HepG2 (cell line): ENCODE measurements around the gene P3H3. TPM values are rescaled to one million over a fixed set of nuclear protein-coding genes. Genes with fewer than 3 reads are reported as not detected.

Source experiments
- ATF1 ChIP-seq: IDR thresholded peaks from 2 replicates; pipeline ENCODE4 v1.6.1; 2016; ENCODE audit warnings: mild to moderate bottlenecking, control low read depth
- DNMT3B ChIP-seq: conservative IDR thresholded peaks from 2 replicates; pipeline ENCODE4 v1.6.1; 2016; ENCODE audit warnings: missing biosample characterization, control low read depth
- DR1 ChIP-seq: sonication (generic); formaldehyde crosslinking; IDR thresholded peaks from 2 replicates; pipeline ENCODE4 v1.8.0; 2021; ENCODE audit warnings: mild to moderate bottlenecking, missing genetic modification reagents, inconsistent platforms
- GTF2F1 ChIP-seq: fragments of 150-350 bp; IDR thresholded peaks from 2 replicates; pipeline ENCODE4 v1.6.1; 2014; ENCODE audit warnings: low read length
- HDAC2 ChIP-seq: sonication (generic); formaldehyde crosslinking; IDR thresholded peaks from 2 replicates; pipeline ENCODE4 v1.4.0; 2020; ENCODE audit warnings: missing genetic modification reagents
- ISL2 ChIP-seq: sonication (generic); formaldehyde crosslinking; IDR thresholded peaks from 2 replicates; pipeline ENCODE4 v1.5.0; 2020; ENCODE audit warnings: missing genetic modification reagents
- PBX2 ChIP-seq: IDR thresholded peaks from 2 replicates; pipeline ENCODE4 v1.6.1; 2016; ENCODE audit warnings: control low read depth
- RCOR2 ChIP-seq: IDR thresholded peaks from 2 replicates; pipeline ENCODE4 v1.6.1; 2016; ENCODE audit warnings: missing biosample characterization, missing genetic modification reagents
- STAG1 ChIP-seq: sonication (generic); formaldehyde crosslinking; IDR thresholded peaks from 2 replicates; pipeline ENCODE4 v1.4.0; 2020; ENCODE audit warnings: missing genetic modification reagents
- ZNF33A ChIP-seq: sonication (generic); formaldehyde crosslinking; IDR thresholded peaks from 2 replicates; pipeline ENCODE4 v1.5.1; 2020; ENCODE audit warnings: missing genetic modification reagents, mild to moderate bottlenecking, moderate library complexity, borderline replicate concordance
- ZNF431 ChIP-seq: sonication (generic); formaldehyde crosslinking; IDR thresholded peaks from 2 replicates; pipeline ENCODE4 v1.9.0; 2022; ENCODE audit warnings: missing genetic modification reagents, low read depth, mild to moderate bottlenecking, borderline replicate concordance
- polyA plus RNA-seq, 8 experiments: library from polyadenylated mRNA; depleted of rRNA in 3 of 8; stranded (reverse) in 7 of 8; unstranded in 1 of 8; fragments of >200 nt; fragmentation: Illumina TruSeq in 4 of 8; extraction: Trizol in 4 of 8; gene quantifications; 2 replicates each; pipeline versions ENCODE4 v1.2.1 to v1.2.3, GENCODE V29; 2011 to 2016; ENCODE audit warnings: low read depth in 4 of 8, missing spikeins in 1 of 8, mixed read lengths in 1 of 8; ENCODE audit not compliant: insufficient read depth in 1 of 8
- total RNA-seq, 5 experiments: library from RNA; depleted of rRNA; stranded (reverse); fragments of >200 nt; fragmentation: Illumina TruSeq; extraction: Trizol; gene quantifications; 2 replicates each; pipeline ENCODE4 v1.2.3, GENCODE V29; 2016; ENCODE audit warnings: low read depth in 1 of 5
- TF ChIP-seq, protein P1 (sequence below): sonication (generic); formaldehyde crosslinking; IDR thresholded peaks from 2 replicates; pipeline ENCODE4 v1.4.0; 2020; ENCODE audit warnings: missing genetic modification reagents
- TF ChIP-seq, protein P2 (sequence below): sonication (generic); formaldehyde crosslinking; IDR thresholded peaks from 2 replicates; pipeline ENCODE4 v1.4.0; 2020; ENCODE audit warnings: low read depth, missing genetic modification reagents
- TF ChIP-seq, protein P3 (sequence below): sonication (generic); formaldehyde crosslinking; IDR thresholded peaks from 2 replicates; pipeline ENCODE4 v1.4.0; 2020; ENCODE audit warnings: missing genetic modification reagents

Gene P3H3
- total and polyA plus RNA-seq, 2 of the 13 experiments (the other 11 are each of a cell fraction or from before 2014, with no cell fraction given): 20.1 to 20.5 TPM

DNA sequence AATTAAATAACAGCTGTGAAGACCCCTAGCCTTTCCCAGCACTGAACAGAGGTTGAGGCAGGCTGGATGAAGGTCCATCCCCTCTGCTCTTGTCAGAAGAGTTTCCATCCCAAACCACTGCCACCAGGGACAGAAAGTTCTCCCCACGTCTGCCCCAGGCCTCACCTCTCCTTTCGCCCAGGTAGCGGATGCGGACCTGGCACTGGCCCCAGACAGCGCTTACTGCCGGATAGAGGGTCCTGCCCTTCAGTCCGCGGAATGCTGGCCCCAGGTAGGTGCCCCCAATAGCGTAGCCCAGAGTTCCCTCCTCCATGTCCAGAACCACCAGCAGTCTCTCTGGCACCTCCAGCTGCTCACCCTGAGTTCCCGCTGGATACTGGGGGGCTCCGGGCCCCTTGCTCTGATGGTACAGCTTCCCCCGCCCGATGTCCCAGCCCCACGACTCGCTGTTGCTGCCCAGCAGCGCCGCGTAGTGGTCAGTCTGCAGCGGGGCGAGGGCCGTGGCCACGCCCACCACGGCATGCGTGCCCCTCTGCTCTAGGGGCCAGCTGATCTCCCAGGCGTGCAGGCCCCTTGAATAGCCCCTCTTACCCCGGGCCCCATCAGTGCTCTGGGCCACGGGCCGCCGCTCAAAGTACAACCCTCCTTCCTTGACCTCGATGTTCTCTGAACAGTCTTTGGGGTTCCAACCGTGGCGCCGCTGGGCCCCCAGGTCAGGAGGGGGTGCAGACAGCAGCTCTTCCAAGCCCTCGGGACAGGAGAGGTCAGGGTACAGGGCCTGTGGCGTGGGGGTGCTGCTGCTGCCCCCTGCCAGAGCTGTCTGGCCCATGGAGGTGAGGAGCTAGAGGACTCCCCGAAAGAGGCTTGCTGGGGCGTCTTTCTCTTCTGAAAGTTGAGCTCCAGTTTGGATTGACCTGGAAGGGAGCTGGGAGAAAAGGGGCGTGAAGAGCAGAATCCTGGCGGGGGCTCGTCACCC, 44.2 kb downstream of the P3H3 start (continued):
- TF ChIP-seq, protein P1, sequence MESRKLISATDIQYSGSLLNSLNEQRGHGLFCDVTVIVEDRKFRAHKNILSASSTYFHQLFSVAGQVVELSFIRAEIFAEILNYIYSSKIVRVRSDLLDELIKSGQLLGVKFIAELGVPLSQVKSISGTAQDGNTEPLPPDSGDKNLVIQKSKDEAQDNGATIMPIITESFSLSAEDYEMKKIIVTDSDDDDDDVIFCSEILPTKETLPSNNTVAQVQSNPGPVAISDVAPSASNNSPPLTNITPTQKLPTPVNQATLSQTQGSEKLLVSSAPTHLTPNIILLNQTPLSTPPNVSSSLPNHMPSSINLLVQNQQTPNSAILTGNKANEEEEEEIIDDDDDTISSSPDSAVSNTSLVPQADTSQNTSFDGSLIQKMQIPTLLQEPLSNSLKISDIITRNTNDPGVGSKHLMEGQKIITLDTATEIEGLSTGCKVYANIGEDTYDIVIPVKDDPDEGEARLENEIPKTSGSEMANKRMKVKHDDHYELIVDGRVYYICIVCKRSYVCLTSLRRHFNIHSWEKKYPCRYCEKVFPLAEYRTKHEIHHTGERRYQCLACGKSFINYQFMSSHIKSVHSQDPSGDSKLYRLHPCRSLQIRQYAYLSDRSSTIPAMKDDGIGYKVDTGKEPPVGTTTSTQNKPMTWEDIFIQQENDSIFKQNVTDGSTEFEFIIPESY: no peak; the same call in 1 of the 2 replicates
- TF ChIP-seq ZNF33A (CRISPR knock-in tag) (no peak), ZNF431 (CRISPR knock-in tag) (no peak), HDAC2 (peak; percentile 83), RCOR2 (no peak), PBX2 (no peak), STAG1 (CRISPR knock-in tag) (peak; percentile 70), DNMT3B (CRISPR knock-in tag) (no peak), DR1 (no peak; the same call in none of the 2 replicates), ATF1 (no peak), GTF2F1 (no peak), ISL2 (CRISPR knock-in tag) (peak; percentile 20; the same call in 1 of the 2 replicates)
- TF ChIP-seq, protein P2, sequence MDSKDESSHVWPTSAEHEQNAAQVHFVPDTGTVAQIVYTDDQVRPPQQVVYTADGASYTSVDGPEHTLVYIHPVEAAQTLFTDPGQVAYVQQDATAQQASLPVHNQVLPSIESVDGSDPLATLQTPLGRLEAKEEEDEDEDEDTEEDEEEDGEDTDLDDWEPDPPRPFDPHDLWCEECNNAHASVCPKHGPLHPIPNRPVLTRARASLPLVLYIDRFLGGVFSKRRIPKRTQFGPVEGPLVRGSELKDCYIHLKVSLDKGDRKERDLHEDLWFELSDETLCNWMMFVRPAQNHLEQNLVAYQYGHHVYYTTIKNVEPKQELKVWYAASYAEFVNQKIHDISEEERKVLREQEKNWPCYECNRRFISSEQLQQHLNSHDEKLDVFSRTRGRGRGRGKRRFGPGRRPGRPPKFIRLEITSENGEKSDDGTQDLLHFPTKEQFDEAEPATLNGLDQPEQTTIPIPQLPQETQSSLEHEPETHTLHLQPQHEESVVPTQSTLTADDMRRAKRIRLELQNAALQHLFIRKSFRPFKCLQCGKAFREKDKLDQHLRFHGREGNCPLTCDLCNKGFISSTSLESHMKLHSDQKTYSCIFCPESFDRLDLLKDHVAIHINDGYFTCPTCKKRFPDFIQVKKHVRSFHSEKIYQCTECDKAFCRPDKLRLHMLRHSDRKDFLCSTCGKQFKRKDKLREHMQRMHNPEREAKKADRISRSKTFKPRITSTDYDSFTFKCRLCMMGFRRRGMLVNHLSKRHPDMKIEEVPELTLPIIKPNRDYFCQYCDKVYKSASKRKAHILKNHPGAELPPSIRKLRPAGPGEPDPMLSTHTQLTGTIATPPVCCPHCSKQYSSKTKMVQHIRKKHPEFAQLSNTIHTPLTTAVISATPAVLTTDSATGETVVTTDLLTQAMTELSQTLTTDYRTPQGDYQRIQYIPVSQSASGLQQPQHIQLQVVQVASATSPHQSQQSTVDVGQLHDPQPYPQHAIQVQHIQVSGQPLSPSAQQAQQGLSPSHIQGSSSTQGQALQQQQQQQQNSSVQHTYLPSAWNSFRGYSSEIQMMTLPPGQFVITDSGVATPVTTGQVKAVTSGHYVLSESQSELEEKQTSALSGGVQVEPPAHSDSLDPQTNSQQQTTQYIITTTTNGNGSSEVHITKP: no peak
- TF ChIP-seq, protein P3, sequence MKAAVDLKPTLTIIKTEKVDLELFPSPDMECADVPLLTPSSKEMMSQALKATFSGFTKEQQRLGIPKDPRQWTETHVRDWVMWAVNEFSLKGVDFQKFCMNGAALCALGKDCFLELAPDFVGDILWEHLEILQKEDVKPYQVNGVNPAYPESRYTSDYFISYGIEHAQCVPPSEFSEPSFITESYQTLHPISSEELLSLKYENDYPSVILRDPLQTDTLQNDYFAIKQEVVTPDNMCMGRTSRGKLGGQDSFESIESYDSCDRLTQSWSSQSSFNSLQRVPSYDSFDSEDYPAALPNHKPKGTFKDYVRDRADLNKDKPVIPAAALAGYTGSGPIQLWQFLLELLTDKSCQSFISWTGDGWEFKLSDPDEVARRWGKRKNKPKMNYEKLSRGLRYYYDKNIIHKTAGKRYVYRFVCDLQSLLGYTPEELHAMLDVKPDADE (CRISPR knock-in tag): no peak
